Panc1 (cell line): ENCODE data around the gene MRPL54. TPM values are rescaled to one million over a fixed set of nuclear protein-coding genes. Genes with fewer than 3 reads are reported as not detected.

ENCODE experiments used
- ATAC-seq: fragments of 200-7000 bp; cut with Tn5 transposase; 2 replicates; pipeline ENCODE4 v1.9.1; 2020; ENCODE audit warnings: mild to moderate bottlenecking, moderate library complexity
- BruUV-seq: library from RNA; stranded (reverse); fragments of 400-500 nt; replicated peaks from 2 replicates; lab custom pipeline; 2021; lab: Mats Ljungman, UMichigan
- CTCF ChIA-PET: fragments of 300-600 bp; sonication (Branson Sonifier 250); formaldehyde crosslinking; loops from one replicate; lab custom pipeline; 2022; ENCODE audit warnings: antibody characterized with exemption; lab: Charles Lee
- POLR2A ChIA-PET: fragments of 300-600 bp; sonication (Branson Sonifier 250); formaldehyde crosslinking; loops from one replicate; lab custom pipeline; 2022; ENCODE audit warnings: antibody characterized with exemption; lab: Charles Lee
- DNase-seq: peaks from one replicate; pipeline ENCODE4 v3.0.0-alpha.2; 2010; ENCODE audit warnings: low read depth, low spot score
- H3K27ac ChIP-seq: 2 replicates; pipeline ENCODE4 v1.5.1; 2011; ENCODE audit warnings: mild to moderate bottlenecking, low read length, inconsistent platforms
- H3K27me3 ChIP-seq: fragments of 200-500 bp; sonication (Bioruptor generic); 2 replicates; pipeline ENCODE4 v1.6.0; 2014; ENCODE audit warnings: low read length, inconsistent platforms; ENCODE audit not compliant: control insufficient read depth, insufficient read depth
- H3K36me3 ChIP-seq: fragments of 200-500 bp; sonication (Bioruptor generic); 2 replicates; pipeline ENCODE4 v1.5.1; 2014; ENCODE audit warnings: inconsistent platforms, mild to moderate bottlenecking, low read length, moderate library complexity; ENCODE audit not compliant: control insufficient read depth, insufficient read depth
- H3K4me1 ChIP-seq: 2 replicates; pipeline ENCODE4 v1.5.1; 2011; ENCODE audit warnings: inconsistent platforms, mild to moderate bottlenecking, low read length, moderate library complexity; ENCODE audit not compliant: control insufficient read depth, insufficient read depth
- H3K4me3 ChIP-seq, 2 experiments: 2 replicates each; pipeline ENCODE4 v1.5.1; 2011 to 2012; ENCODE audit warnings: low read depth in 2 of 2, low read length in 2 of 2, mild to moderate bottlenecking in 2 of 2, inconsistent platforms in 1 of 2, moderate library complexity in 1 of 2
- H3K9me3 ChIP-seq: fragments of 200-500 bp; sonication (Bioruptor generic); 2 replicates; pipeline ENCODE4 v1.5.1; 2014; ENCODE audit warnings: low read depth, mild to moderate bottlenecking, inconsistent platforms, low read length, moderate library complexity; ENCODE audit not compliant: control insufficient read depth, insufficient read depth
- CTCF ChIP-seq: fragments of 450-650 bp; IDR thresholded peaks from 2 replicates; pipeline ENCODE4 v1.5.1; 2017; ENCODE audit warnings: mild to moderate bottlenecking
- POLR2AphosphoS5 ChIP-seq: IDR thresholded peaks from 2 replicates; pipeline ENCODE4 v1.6.1; 2012; ENCODE audit warnings: mild to moderate bottlenecking, low read depth, low read length, moderate library complexity
- REST ChIP-seq, 2 experiments: IDR thresholded peaks; 2 replicates each; pipeline ENCODE4 v1.6.1; 2011 to 2012; ENCODE audit warnings: low read depth in 2 of 2, control low read depth in 1 of 2, low read length in 1 of 2, mild to moderate bottlenecking in 1 of 2, moderate library complexity in 1 of 2; ENCODE audit not compliant: insufficient read depth in 1 of 2
- SIN3A ChIP-seq: IDR thresholded peaks from 2 replicates; pipeline ENCODE4 v1.6.1; 2012; ENCODE audit warnings: low read depth, mild to moderate bottlenecking, low read length, moderate library complexity, borderline replicate concordance; ENCODE audit not compliant: insufficient read depth
- TCF7L2 ChIP-seq: IDR thresholded peaks from 2 replicates; pipeline ENCODE4 v1.6.1; 2011; ENCODE audit warnings: mild to moderate bottlenecking, low read depth, low read length, inconsistent platforms
- in situ Hi-C: cut with HindIII; loops from 2 replicates; pipeline ENCODE4 v1.10.0; 2016; ENCODE audit warnings: low sequenced_read_pairs, low pct_unique_long_range_greater_than_20kb
- intact Hi-C: fragments of 100-400 bp; cut with micrococcal nuclease; formaldehyde crosslinking; loops from one replicate; pipeline ENCODE4 v1.10.0; 2022; ENCODE audit not compliant: unreplicated experiment
- total RNA-seq: library from RNA; stranded (reverse); gene quantifications from one replicate; pipeline ENCODE4 v1.2.1, GENCODE V29; 2021; ENCODE audit not compliant: unreplicated experiment

MRPL54 gene
- total RNA-seq, 1 experiment from 2014 or later: 42.8 TPM

GRCh38 chr19:3810708-3811355 is 48.4 kb downstream of the MRPL54 start:
- TF ChIP-seq SIN3A: no peak
- no peak for TF ChIP-seq TCF7L2
- no peak for TF ChIP-seq REST (IDR thresholded peaks at IDR 0.05; ENCODE audit: insufficient read depth in 1 of 2, low read depth in 2 of 2, low read length in 1 of 2)
- TF ChIP-seq CTCF: no peak
- TF ChIP-seq POLR2AphosphoS5: no peak
- intact Hi-C loops: no loop called here
- ChIA-PET CTCF (no interaction called here), POLR2A (no interaction called here)
- Histone ChIP-seq H3K36me3 (no peaks in the 10 kb centered on the region), H3K4me1 (no peaks in the 10 kb centered on the region), H3K4me3 (no peak overlapping the region), H3K27ac (no peak overlapping the region), H3K27me3 (no peaks in the 10 kb centered on the region), H3K9me3 (no peaks in the 10 kb centered on the region)
- no peak for ATAC-seq
- no TSS peak for BruUV-seq
- in situ Hi-C loops: no loop called here
- DNase-seq: no peak

- BruUV-seq: no TSS peak
- Histone ChIP-seq H3K27me3 (no peaks in the 10 kb centered on the region), H3K4me3 (no peak overlapping the region), H3K9me3 (no peaks in the 10 kb centered on the region), H3K4me1 (no peaks in the 10 kb centered on the region), H3K27ac (no peak overlapping the region), H3K36me3 (no peaks in the 10 kb centered on the region)
- ChIA-PET CTCF (no interaction called here), POLR2A (no interaction called here)
- intact Hi-C loops: no loop called here
- no peak for DNase-seq
- in situ Hi-C loops: no loop called here
- TF ChIP-seq SIN3A (no peak), TCF7L2 (no peak), CTCF (no peak), POLR2AphosphoS5 (no peak), REST (IDR thresholded peaks at IDR 0.05; ENCODE audit: insufficient read depth in 1 of 2, low read depth in 2 of 2, low read length in 1 of 2) (no peak)
- ATAC-seq: no peak
Observed at GRCh38 chr19:3813473-3814392, 51.3 kb downstream of the MRPL54 start.
